GM12873 (cell line): ENCODE results near the gene CCDC146.
A peak's percentile ranks its signal among the peaks of the same experiment; 100 is the strongest.

Experiments used
- TF ChIP-seq, protein P1 (sequence below): IDR thresholded peaks from 2 replicates; pipeline ENCODE4 v1.5.1; 2012; ENCODE audit warnings: low read depth, mild to moderate bottlenecking, moderate library complexity, low read length, control low read depth; ENCODE audit not compliant: insufficient read depth; ENCODE audit errors: missing control alignments

The CCDC146 gene

DNA sequence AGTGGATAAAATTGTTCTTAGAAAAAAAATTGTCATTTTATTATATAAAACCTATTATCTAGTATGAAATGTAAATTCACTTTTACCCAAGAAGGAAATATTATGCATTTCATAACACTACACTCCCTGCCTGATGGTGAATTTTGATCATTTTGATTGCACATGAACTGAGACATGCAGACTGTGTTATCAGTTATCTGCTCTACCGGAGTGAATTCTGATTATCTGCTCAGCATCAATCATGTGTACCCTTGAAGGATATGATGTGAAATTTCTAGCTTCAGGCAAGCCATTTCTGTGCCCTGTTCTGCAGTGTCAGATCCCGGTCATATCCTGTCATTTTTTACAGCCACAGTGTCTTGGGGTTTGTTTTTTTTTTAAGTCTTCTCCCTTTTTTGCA is 162.2 kb downstream of the CCDC146 start:
- TF ChIP-seq, protein P1, sequence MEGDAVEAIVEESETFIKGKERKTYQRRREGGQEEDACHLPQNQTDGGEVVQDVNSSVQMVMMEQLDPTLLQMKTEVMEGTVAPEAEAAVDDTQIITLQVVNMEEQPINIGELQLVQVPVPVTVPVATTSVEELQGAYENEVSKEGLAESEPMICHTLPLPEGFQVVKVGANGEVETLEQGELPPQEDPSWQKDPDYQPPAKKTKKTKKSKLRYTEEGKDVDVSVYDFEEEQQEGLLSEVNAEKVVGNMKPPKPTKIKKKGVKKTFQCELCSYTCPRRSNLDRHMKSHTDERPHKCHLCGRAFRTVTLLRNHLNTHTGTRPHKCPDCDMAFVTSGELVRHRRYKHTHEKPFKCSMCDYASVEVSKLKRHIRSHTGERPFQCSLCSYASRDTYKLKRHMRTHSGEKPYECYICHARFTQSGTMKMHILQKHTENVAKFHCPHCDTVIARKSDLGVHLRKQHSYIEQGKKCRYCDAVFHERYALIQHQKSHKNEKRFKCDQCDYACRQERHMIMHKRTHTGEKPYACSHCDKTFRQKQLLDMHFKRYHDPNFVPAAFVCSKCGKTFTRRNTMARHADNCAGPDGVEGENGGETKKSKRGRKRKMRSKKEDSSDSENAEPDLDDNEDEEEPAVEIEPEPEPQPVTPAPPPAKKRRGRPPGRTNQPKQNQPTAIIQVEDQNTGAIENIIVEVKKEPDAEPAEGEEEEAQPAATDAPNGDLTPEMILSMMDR: no peak

DNA sequence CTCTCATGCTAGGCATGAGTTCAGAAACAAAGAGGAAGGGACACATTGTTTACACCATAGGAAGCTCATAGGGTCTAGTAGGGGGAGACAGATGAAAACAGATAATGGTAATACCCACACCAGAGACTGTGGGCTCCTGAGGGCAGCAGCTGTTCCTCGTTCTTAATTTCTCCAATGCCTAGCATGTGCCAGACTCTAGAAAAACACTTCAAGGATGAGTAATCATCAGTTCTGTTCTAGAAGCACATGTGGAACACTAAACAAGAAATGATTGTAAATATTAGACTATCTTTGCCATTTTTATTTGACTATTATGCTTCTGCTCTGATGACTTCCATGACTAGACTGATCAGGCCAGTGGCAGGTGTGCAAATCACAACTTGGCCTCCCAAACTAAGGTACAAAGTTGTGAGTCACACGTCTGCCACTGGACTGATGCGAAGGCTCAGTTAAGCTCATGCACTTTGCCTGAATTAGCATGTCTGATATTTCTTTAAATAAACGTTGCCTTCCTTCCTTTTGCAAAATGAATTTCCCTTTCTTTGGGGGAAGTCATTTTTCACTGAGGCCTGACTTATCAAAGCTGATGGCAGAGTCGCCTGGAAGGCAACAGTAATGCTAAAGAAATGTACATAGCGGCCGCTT is 166.4 kb downstream of the CCDC146 start:
- TF ChIP-seq, protein P1: no peak

DNA sequence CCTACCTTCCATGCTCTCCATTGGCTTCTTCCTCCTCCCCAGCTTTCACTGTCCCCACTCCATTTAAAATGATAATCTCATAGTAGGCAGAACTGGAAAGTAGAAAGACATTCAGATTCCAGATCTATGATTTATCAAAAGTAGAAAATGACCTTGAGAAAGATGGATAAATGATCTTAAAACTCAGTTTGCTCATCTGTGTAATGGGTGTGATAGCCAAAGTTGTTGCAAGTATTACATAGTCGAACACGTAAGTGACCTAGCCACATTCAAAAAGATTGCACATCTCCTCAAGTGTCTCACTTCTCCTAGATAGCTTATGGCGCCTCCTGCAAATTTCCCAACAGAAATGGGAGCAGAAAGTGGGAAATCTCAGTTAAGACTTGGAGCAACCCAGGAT is 167.0 kb downstream of the CCDC146 start:
- TF ChIP-seq, protein P1: no peak

- TF ChIP-seq, protein P1: no peak
These were observed 168.0 kb downstream of the CCDC146 start for GRCh38 chr7:77290425-77290824.

DNA sequence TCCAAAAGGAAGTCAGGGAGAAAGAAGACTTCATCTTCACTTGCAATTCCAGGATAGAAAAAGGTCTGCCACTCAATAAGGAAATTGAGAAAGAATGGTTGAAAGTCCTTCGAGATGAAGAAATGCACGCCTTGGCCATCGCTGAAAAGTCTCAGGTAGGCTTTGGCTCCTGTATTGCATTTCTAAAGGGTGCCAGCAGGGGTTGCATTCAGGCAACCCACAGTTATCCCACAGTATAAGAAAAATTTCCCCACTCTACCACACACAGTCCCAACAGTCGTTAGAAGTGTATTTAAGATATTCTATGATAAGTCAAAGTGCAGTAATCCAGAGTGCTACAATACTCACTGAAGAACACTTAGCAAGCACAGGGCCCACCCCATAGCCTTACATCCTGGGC is 170.6 kb downstream of the CCDC146 start:
- TF ChIP-seq, protein P1: peak; percentile 37

DNA sequence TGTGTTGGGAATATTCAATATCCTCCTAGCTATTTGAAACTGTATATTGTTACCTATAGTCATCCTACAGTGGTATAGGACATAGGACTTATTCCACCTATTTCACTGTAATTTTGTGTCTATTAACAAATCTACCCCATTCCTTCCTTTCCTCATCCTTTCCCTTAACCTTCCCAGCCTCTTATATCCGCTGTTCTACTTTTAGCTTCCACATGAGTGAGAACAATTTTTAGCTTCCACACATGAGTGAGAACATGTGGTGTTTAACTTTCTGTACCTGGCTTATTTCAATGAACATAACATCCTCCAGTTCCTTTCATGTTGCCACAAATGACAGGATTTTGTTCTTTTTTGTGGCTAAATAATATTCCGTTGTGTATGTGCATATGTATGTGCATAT is 173.1 kb downstream of the CCDC146 start:
- TF ChIP-seq, protein P1: no peak

GRCh38 chr7:77306231-77307067 is 184.0 kb downstream of the CCDC146 start:
- TF ChIP-seq, protein P1: no peak
